Measurements from ENCODE around the gene UBTF. TPM values are rescaled to one million over a fixed set of nuclear protein-coding genes. Genes with fewer than 3 reads are reported as not detected.
A peak's percentile ranks its signal among the peaks of the same experiment; 100 is the strongest.

The UBTF gene
- total and polyA plus RNA-seq, 2 donors (not counting 1 experiment from before 2014, with no cell fraction given) = 43.1 to 179 TPM

GRCh38 chr17:44217738-44218343 is 1.6 kb downstream of the UBTF start:
- 3% methylated on average over 10 of the region's 10 CpGs for WGBS (ENCODE audit: insufficient coverage)
- Histone ChIP-seq H3K36me3 (replicated peaks in 1 of 2; ENCODE audit: control extremely low read depth in 1 of 2, control insufficient read depth in 1 of 2, extremely low read depth in 1 of 2, insufficient read depth in 2 of 2, low read length in 1 of 2) (peaks cover 2 to 29% of the 10 kb centered on the region in 2 experiments), H3K4me2 (replicated peaks; ENCODE audit: low read depth, low read length, poor library complexity, severe bottlenecking) (peak overlapping the region; percentile 92), H3K9ac (ENCODE audit: low read length) (peak overlapping the region; percentile 77), H3K79me2 (ENCODE audit: control insufficient read depth, insufficient read depth, low read length) (peaks cover 62% of the 10 kb centered on the region), H3K27ac (ENCODE audit: low read length in 2 of 2) (peak overlapping the region; percentile 88 to 89), H3K27me3 (replicated peaks in 1 of 4; ENCODE audit: control extremely low read depth in 1 of 4, control insufficient read depth in 3 of 4, insufficient read depth in 4 of 4, low read length in 3 of 4) (no peaks in the 10 kb centered on the region), H3K4me1 (ENCODE audit: control insufficient read depth in 2 of 2, insufficient read depth in 2 of 2, low read length in 2 of 2) (peaks cover 49 to 58% of the 10 kb centered on the region in 2 donors), H3K9me3 (ENCODE audit: control extremely low read depth in 1 of 3, control insufficient read depth in 2 of 3, insufficient read depth in 1 of 3, low read length in 2 of 3) (no peaks in the 10 kb centered on the region), H3K4me3 (ENCODE audit: control extremely low read depth in 1 of 5, extremely low read depth in 1 of 5, insufficient read depth in 1 of 5, low read depth in 2 of 5, low read length in 4 of 5) (peak overlapping the region; percentile 61 to 87 (median 74)), H2AFZ (ENCODE audit: insufficient read depth, low read depth, low read length, poor library complexity, severe bottlenecking) (peak overlapping the region; percentile 43), H4K20me1 (ENCODE audit: control insufficient read depth, insufficient read depth, low read length, poor library complexity, severe bottlenecking) (no peaks in the 10 kb centered on the region)
- TF ChIP-seq CTCF (IDR thresholded peaks at IDR 0.05) (no peak), EZH2 (IDR thresholded peaks at IDR 0.05; ENCODE audit: borderline replicate concordance, insufficient read depth, low read depth, low read length, poor library complexity, severe bottlenecking) (no peak)
- Mint-ChIP-seq H3K4me3 (peak overlapping the region; percentile 84), H3K4me1 (peaks cover 61% of the 10 kb centered on the region), H3K27me3 (no peaks in the 10 kb centered on the region), H3K27ac (peak overlapping the region; percentile 98), H3K9me3 (ENCODE audit: insufficient read depth) (no peaks in the 10 kb centered on the region)
- DNase-seq = no peak
- ATAC-seq (ENCODE audit: low read depth) = no peak
- ChIA-PET POLR2A (interaction anchor here (0.6 to 7.8 kb wide), 16 partner anchors 8 to 682 kb away, joined by 3 to 100 read pairs (median 5); partner anchors contain the start of genes ATXN7L3, EFTUD2, GRN and HDAC5), CTCF (interaction anchor here (0.8 to 5.5 kb wide), 13 partner anchors 7 to 137 kb away, joined by 3 to 62 read pairs (median 9); partner anchors contain the start of genes GRN and HDAC5)
- intact Hi-C loops (cut with micrococcal nuclease) = loop anchor here (1.0 to 2.0 kb wide), 4 partner anchors 8 to 148 kb away; partner anchors contain the start of genes G6PC3, HROB and TMUB2

GRCh38 chr17:44216694-44217093 is 2.8 kb downstream of the UBTF start:
- Histone ChIP-seq H2AFZ (ENCODE audit: insufficient read depth, low read depth, low read length, poor library complexity, severe bottlenecking) (no peak overlapping the region), H3K4me2 (replicated peaks; ENCODE audit: low read depth, low read length, poor library complexity, severe bottlenecking) (peak overlapping the region; percentile 92), H3K27me3 (replicated peaks in 1 of 4; ENCODE audit: control extremely low read depth in 1 of 4, control insufficient read depth in 3 of 4, insufficient read depth in 4 of 4, low read length in 3 of 4) (no peaks in the 10 kb centered on the region), H3K4me1 (ENCODE audit: control insufficient read depth in 2 of 2, insufficient read depth in 2 of 2, low read length in 2 of 2) (peaks cover 43 to 56% of the 10 kb centered on the region in 2 donors), H3K79me2 (ENCODE audit: control insufficient read depth, insufficient read depth, low read length) (peaks cover 71% of the 10 kb centered on the region), H4K20me1 (ENCODE audit: control insufficient read depth, insufficient read depth, low read length, poor library complexity, severe bottlenecking) (peaks cover 6% of the 10 kb centered on the region), H3K27ac (ENCODE audit: low read length in 2 of 2) (peak overlapping the region; percentile 88 to 89), H3K9me3 (ENCODE audit: control extremely low read depth in 1 of 3, control insufficient read depth in 2 of 3, insufficient read depth in 1 of 3, low read length in 2 of 3) (no peaks in the 10 kb centered on the region), H3K36me3 (replicated peaks in 1 of 2; ENCODE audit: control extremely low read depth in 1 of 2, control insufficient read depth in 1 of 2, extremely low read depth in 1 of 2, insufficient read depth in 2 of 2, low read length in 1 of 2) (peaks cover 2 to 34% of the 10 kb centered on the region in 2 experiments), H3K9ac (ENCODE audit: low read length) (peak overlapping the region; percentile 77), H3K4me3 (ENCODE audit: control extremely low read depth in 1 of 5, extremely low read depth in 1 of 5, insufficient read depth in 1 of 5, low read depth in 2 of 5, low read length in 4 of 5) (peak overlapping the region; percentile 28 to 87 (median 74))
- H3K27ac Mint-ChIP-seq = peak overlapping the region; percentile 98
- DNase-seq (no peak), ATAC-seq (ENCODE audit: low read depth) (no peak)
- peaks cover 54% of the 10 kb centered on the region for H3K4me1 Mint-ChIP-seq
- intact Hi-C loops (cut with micrococcal nuclease) = loop anchor here (1.0 kb wide), 2 partner anchors 16 to 129 kb away; partner anchors contain the start of gene GRN
- TF ChIP-seq CTCF (IDR thresholded peaks at IDR 0.05) = no peak
- TF ChIP-seq EZH2 (IDR thresholded peaks at IDR 0.05; ENCODE audit: borderline replicate concordance, insufficient read depth, low read depth, low read length, poor library complexity, severe bottlenecking) = no peak
- POLR2A ChIA-PET = interaction anchor here (1.0 to 7.8 kb wide), 8 partner anchors 9 to 134 kb away, joined by 3 to 100 read pairs (median 5); partner anchors contain the start of genes ATXN7L3, GRN, SLC25A39 and TMUB2
- no peaks in the 10 kb centered on the region for H3K9me3 Mint-ChIP-seq (ENCODE audit: insufficient read depth)
- H3K27me3 Mint-ChIP-seq = no peaks in the 10 kb centered on the region
- peak overlapping the region; percentile 84 for H3K4me3 Mint-ChIP-seq
- 25% methylated on average over 4 of the region's 5 CpGs for WGBS (ENCODE audit: insufficient coverage)
- CTCF ChIA-PET = interaction anchor here (1.0 to 3.6 kb wide), 13 partner anchors 10 to 138 kb away, joined by 3 to 28 read pairs (median 9); partner anchors contain the start of genes GRN, HDAC5 and SLC25A39

Measured in B cell (primary cell).